A549 (cell line): ENCODE measurements around the gene DHFR2. TPM values are rescaled to one million over a fixed set of nuclear protein-coding genes. Genes with fewer than 3 reads are reported as not detected.

Experiments used
- ELK1 ChIP-seq: fragments of 150-350 bp; IDR thresholded peaks from 2 replicates; pipeline ENCODE4 v1.6.1; 2014; ENCODE audit warnings: low read depth, mild to moderate bottlenecking, low read length
- polyA plus RNA-seq, 4 experiments: library from polyadenylated mRNA; depleted of rRNA in 3 of 4; stranded (reverse); fragments of >200 nt; fragmentation: RNase III in 1 of 4; extraction: RNeasy Plus Mini Kit Qiagen cat#74134 plus additional on column Dnase treatment in 1 of 4; gene quantifications; 2 replicates in 3 of 4; 3 replicates in 1 of 4; pipeline ENCODE4 v1.2.3, GENCODE V29; 2011 to 2017

The DHFR2 gene
- polyA plus RNA-seq, 2 of the 4 experiments (the other 2 are of a cell fraction): 6.2 to 6.3 TPM

GRCh38 chr3:94008253-94008652 is 54.5 kb downstream of the DHFR2 start (continued):
- TF ChIP-seq ELK1: no peak

Other genes with a start within 250 kb of the DHFR2 start
- gene PROS1, start 89.0 kb downstream of the DHFR2 start, polyA plus RNA-seq (2011; rRNA removed): 28.0 and 31.3 TPM in 2 replicates
- gene PROS1, start 89.0 kb downstream of the DHFR2 start, polyA plus RNA-seq (2017; fragmentation: RNase III; extraction: RNeasy Plus Mini Kit Qiagen cat#74134 plus additional on column Dnase treatment): 9.6 to 13.8 TPM (median 11.7 TPM) in 3 replicates
- 16.1 and 28.6 TPM in 2 replicates for gene ARL13B, start 82.8 kb downstream of the DHFR2 start, polyA plus RNA-seq (2011; rRNA removed)
- gene ARL13B, start 82.8 kb downstream of the DHFR2 start, polyA plus RNA-seq (2017; fragmentation: RNase III; extraction: RNeasy Plus Mini Kit Qiagen cat#74134 plus additional on column Dnase treatment): 13.2 to 13.9 TPM (median 13.3 TPM) in 3 replicates
- 0.08 and 0.17 TPM in 2 replicates for gene STX19, start 34.3 kb downstream of the DHFR2 start, polyA plus RNA-seq (2011; rRNA removed)
- gene STX19, start 34.3 kb downstream of the DHFR2 start, polyA plus RNA-seq (2017; fragmentation: RNase III; extraction: RNeasy Plus Mini Kit Qiagen cat#74134 plus additional on column Dnase treatment): not detected in 3 replicates
- gene NSUN3, start 145 bp upstream of the DHFR2 start, polyA plus RNA-seq (2011; rRNA removed): 13.5 and 22.5 TPM in 2 replicates
- gene NSUN3, start 145 bp upstream of the DHFR2 start, polyA plus RNA-seq (2017; fragmentation: RNase III; extraction: RNeasy Plus Mini Kit Qiagen cat#74134 plus additional on column Dnase treatment): 8.6 to 11.0 TPM (median 8.8 TPM) in 3 replicates